ENCODE measurements around the gene SYCE3.

GRCh38 chr22:50600967-50601668, 38.4 kb upstream of the SYCE3 start:
- TF ChIP-seq POLR2A (IDR thresholded peaks at IDR 0.05; ENCODE audit: low read length): no peak
- TF ChIP-seq GATA1 (IDR thresholded peaks at IDR 0.05; ENCODE audit: low read depth, low read length): no peak

Measured in erythroblast (primary cell).